GM18498 (cell line): ENCODE data around the gene DAB1.
"Not testable (repeated sequence)": the region's sequence is repeated elsewhere in the genome, so short reads cannot be mapped to it uniquely, and the experiment has no call there.

Experiments
- ATAC-seq: cut with Tn5 transposase; IDR thresholded peaks from one replicate; pipeline ENCODE4 v1.9.1; 2021; ENCODE audit warnings: mild to moderate bottlenecking, moderate library complexity; ENCODE audit not compliant: unreplicated experiment

The DAB1 gene

DNA sequence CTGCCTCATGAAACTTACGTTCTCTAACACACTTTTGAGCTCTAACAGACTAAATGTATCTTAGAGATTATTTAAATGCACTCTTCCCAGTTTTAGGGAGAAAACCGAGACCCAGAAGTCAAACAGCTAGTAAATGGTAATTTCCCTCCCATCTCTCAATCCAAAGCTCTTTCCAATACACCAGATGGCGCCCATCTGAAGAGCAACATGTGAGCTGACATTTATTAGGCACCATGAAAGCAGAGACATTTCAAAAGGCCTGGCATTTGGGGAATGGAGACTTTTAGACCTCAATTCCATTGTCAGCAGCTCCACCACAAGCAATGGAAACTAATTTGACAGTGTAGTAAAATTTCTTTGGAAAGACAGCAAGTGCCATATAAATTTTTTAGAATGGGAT lies 191.4 kb downstream of the DAB1 start:
- no peak for ATAC-seq

DNA sequence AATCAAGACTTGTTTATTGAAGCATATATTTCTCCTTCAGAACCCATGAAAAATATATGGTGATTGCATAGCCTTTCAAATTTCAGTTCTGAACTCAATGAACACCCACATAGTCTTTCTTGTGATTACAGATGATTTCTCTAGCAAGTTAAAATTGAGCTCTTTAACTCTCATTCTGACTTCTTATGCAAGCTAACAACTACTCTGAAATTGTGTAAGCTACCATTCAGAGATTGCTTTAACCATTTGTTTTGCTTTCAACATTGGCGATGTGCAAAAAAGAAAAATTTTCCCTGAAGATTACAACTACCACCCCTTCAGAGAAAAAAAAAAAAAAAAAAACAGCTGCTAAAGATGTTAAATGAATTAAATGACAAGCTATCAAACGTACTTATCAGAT lies 193.9 kb downstream of the DAB1 start:
- ATAC-seq = no peak

DNA sequence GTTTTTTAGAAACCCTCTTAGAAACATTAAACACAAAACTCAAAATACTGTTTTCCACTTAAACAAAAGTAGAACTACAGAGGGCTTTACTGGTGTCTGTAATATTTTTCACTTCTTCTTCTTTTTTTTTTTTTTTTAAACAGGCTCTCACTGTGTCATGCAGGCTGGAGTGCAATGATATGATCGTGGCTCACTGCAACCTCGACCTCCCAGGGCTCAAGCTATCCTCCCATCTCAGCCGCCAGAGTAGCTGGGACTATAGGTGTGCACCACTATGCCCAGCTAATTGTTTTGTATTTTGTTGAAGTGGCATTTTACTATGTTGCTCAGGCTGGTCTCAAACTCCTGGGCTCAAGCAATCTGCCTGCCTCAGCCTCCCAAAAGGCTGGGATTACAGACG lies 194.8 kb downstream of the DAB1 start:
- ATAC-seq = no peak

DNA sequence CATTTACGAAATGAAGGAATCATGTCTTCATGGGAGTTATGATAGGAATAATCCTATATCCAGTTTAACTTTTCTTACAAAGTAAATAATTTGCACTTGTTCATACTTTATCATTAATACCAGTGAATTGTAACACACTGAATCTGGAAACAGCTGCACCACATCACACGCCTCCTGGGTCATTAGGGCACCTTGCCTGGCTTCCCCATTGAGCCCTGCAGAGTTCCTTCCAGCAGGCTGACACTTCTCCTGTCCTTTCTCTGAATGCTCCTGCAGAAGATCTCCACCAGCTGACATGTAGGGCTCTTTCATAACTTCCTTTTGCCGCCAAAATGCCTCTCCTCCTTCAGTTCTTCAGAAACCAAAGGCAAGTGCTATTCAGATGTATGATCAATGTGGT lies 201.1 kb downstream of the DAB1 start:
- ATAC-seq = no peak

DNA sequence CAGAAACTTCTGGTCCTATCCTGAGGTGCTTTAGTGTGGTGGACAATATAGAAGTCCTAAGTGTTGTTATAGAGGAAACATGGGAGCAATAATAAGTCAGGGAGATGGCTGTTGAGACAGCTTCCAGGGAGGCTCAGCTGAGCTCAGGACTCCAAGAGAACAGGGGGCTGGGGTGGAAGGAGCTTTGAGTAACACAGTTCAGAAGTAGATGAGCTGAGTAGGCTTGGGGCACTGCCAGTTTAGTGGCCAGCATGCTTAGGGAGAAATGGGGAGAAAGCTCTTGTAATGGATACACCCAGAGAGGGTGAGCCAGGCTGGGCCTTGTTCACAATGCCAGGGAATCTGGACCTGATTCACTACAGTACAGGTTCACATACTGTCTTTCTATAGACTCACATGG lies 201.6 kb downstream of the DAB1 start:
- ATAC-seq = no peak

DNA sequence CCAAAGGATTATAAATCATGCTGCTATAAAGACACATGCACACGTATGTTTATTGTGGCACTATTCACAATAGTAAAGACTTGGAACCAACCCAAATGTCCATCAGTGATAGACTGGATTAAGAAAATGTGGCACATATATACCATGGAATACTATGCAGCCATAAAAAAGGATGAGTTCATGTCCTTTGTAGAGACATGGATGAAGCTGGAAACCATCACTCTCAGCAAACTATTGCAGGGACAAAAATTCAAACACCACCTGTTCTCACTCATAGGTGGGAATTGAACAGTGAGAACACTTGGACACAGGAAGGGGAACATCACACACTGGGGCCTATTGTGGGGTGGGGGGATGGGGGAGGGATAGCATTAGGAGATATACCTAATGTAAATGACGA lies 203.0 kb downstream of the DAB1 start:
- ATAC-seq = not testable (repeated sequence)

DNA sequence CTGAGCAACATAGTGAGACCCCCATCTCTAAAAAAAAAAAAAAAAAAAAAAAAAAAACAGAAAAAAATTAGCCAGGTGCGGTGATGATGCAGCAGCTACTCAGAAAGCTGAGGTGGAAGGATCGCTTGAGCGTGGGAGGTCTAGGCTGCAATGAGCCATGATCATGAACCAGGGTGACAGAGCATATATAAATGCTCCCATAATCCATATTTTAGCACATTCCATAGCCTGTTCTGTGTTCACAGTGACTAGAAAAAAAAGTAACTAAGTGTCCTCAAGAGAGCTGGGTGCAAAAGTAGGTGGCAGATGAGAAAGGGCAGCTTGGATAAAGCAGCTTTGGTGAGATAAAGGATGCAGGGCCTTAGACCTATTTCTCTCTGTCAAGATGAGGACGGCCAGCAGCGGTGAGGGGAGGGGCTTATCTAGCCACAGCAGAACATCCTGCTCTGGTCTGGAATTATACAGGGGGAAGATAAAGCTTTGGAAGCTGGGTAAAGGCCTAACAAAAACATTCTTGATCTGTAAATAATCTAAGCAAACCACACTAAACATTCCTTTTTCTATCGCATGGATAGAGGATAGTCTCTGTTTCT lies 205.3 kb downstream of the DAB1 start:
- no peak for ATAC-seq

DNA sequence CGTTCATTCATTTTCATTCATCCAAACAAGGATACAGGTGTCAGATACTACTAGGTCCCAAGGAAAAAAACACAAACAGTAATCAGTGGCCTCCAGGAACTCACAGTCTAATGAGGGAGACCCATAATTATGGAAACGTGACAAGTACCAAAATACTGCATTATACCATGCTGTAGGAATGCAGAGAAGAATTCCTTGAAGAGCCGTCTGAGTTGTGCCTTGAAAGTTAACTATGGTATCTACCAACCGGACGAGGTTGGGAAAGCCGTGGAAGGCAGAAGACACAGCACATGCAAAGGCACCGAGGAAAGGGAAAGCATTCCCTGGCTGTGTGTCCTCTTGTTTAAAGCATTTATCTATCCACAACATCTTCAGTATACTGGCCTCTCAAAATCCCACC lies 206.0 kb downstream of the DAB1 start:
- ATAC-seq = no peak

DNA sequence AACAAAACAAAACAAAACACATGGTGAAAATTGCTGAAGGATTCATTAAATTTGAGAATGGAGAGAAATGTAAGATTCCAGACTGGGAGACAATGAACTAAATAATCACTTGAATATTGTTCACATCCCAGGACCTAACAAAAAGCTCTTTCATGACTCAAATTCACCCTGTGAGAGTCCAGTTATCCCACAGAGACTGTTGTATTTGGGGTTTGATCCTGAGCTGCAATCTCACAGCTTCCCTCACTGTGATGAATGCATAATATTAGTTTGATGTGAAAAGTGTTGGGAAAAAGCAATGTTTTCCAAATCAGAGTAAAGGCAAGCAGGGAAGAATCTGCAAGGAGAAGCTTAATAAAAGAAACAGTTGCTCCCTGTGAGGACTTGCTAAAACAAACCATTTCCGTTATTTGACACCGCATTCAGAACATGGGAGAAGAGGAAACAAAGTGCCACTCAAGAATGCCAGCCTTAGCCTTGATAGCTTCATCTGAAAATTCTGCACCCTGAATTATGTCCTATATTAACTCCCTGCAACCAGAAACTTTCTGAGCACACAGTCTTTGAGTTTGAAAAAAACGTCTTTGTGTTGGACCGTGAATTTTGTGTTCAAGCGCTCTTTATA lies 208.8 kb downstream of the DAB1 start:
- no peak for ATAC-seq

DNA sequence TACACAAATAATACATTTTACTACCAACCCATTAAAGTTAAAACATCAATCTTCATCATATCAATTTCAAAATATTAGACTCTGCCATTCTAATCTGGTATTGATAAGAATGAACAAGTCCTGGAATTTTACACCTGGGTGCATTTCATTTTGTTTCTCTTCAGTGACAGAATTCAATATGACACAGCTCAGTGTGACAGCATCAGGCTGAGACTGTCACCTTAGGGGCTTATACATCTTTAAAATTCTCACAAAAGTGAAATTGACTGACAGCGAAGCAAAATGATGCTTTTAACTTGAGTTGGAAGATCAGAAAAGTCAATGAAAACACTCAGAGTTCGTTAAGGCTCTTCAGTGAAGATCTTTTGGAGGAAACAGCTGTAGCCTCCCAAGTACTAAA lies 213.0 kb downstream of the DAB1 start:
- no peak for ATAC-seq

DNA sequence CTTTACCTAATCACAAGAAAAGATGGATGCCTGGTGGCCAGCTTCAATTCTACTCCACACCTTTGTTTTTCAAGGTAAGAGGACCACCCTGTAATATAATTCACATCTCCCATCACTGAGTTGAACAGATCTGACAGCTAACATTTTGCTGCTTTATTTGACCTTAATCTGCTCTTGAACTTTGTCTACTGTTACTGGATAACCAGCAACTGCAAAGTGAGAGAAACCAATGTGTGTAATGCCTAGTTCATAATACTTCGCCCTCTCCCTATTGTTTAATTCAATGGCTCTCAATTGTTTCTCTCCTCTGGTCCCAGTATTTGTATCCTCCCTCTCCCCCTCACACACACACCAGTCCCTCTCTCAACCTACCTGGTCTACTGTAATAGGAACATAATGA lies 214.4 kb downstream of the DAB1 start:
- ATAC-seq = no peak

DNA sequence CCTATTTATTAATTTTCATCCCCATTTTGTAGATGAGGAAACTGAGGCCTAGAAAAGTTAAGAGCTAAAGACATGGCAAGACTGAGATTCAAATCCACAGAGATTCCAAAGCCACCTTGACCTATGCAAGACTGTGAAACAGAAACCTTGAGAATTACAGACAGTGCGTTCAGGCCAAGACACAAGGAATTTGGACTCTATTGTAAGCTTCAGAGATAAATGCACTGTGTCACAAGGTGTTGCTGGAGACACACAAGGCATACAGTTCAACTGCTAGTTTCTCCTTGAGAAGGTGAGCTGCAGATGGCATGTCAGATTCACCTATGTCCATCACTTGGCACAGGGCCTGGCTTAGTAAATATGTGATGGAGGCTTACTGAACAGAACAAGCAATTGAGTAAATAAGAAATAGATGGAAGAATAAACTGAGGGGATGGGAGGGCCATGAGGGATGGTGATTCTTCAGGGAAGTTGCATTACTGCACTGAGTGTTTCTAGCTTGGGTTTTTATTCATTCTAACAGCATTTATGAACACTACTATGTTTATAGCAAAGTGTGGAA lies 215.0 kb downstream of the DAB1 start:
- ATAC-seq = no peak

DNA sequence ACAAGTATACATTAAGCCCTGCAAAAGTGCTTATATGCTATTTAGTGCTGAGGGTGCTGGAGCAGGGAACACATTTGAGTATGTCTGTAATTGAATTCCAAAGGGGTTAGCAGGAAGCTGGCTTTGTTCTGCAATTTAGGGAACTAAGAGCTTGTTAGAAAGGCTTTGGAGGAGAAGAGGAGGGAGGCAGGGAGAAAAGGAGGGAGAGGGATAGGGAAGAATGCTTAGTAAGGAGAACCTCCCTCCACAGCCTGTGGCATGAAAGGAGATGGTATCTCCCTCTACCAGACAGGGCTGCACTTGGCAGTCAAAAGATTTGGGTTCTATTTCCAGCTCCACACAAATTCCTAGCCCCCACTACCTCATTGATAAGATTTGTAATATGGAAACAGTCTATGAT lies 217.8 kb downstream of the DAB1 start:
- no peak for ATAC-seq

DNA sequence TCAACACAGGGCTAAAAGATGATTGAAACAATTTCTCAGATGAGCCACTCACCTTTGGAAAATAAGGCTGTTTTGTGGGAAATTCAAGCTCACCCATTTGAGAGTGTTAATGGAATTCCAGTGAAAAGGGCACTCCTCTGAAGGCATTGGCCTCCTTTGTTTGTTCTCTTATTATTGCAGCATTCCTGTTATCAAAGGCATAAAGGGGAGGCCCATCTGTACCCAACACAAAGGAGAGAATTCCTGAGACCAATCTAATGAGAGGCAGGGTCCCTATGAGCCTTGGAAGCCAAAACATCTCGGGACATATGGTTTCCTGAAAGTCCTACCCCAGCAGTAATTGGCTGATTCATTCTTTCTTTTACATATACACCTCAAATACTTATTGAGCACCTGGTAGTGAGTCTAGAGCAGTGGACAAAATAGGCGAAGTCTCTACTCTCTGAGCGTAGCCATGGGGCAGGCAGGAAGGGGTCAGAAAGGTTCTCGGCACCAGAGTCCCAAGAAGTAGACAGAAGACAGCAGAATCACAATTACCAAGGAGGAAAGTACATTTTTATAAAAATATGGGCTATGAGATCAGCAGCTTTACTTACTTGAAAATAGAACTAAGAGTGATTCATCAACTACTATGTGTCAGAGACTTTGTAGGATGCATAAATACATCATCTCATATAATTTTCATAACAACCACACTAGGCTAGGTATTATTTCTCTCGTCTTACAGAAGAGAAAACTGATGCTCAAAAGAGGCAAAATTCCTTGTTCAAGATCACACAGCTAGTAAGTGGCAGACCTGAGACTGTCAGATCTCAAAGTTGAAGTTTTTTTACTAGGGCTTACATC lies 218.7 kb downstream of the DAB1 start:
- no peak for ATAC-seq

DNA sequence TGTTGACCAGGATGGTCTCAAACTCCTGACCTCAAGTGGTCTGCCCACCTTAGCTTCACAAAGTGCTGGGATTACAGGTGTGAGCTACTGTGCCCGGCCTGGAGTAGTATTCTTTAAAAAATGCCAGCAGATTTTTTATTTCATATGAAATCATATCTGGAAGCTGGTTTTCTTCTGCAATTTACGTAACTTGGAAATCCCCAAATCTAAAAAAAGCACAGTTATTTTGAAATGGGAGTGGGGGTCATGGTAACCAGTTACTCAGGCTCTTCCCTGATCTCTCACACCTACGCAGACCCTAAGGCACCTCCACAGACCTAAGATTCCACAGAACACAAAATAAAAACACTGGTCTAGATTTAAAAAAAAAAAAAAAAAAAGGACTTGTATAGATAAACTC lies 219.8 kb downstream of the DAB1 start:
- no peak for ATAC-seq

DNA sequence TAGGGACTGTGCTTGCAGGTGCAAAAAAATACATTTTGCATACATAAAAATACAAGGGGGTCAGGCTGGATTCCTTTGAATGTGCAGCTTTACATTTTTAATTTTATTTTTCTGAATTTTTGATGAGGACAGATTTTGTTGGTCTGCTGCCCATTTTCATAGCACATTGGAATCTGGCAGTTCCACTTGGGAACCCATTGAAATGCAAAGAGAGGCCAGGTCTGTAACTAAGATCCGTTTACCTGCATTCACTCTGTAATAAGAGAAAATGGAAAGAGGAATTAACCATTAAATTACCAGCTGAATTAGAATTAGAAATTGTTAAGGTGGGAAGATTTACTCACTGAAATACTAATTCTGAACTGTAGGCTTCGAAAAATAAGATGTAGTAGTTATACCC lies 221.6 kb downstream of the DAB1 start:
- no peak for ATAC-seq

DNA sequence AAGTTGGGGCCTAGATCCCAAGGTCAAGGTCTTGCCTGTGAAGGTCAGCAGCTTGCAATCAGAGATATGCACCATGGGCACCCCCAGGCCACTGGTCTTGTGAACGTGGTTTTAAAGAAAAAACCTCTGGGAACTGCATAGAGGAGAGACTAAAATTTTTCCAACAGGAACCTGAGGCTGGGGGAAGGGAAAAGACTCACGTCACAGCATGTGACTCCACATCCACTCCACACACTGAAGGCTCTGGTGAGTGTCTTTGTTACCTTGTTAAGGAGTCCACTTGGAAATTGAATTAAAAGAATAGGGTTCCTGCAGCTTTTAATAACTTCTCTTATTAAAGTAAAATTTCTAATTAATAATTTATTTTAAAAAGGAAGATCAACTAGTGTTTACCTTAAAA lies 224.9 kb downstream of the DAB1 start:
- no peak for ATAC-seq

DNA sequence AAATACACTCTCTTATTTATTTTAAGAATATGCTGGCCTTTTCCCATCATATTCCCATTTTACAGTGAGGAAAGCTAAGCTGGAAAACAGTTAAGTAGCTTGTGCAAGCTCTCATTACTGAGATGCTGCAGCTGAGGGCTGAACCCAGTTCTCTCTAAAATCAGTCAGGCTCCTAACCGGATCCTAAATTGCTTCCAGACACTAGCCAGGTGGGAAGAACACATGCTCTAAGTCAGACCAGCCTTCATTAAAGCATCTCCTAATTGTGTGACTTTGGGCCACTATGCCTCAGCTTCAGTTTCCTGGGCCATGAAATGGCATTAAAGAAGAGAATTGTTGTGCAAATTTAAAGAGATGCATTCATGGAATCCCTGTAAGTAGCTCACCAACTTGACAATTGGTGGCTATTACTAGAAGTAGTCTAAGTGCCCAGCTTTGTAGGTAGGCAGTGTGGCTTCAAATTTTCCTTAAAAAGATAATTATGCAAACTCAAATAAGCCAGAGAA lies 228.4 kb downstream of the DAB1 start:
- ATAC-seq = no peak

DNA sequence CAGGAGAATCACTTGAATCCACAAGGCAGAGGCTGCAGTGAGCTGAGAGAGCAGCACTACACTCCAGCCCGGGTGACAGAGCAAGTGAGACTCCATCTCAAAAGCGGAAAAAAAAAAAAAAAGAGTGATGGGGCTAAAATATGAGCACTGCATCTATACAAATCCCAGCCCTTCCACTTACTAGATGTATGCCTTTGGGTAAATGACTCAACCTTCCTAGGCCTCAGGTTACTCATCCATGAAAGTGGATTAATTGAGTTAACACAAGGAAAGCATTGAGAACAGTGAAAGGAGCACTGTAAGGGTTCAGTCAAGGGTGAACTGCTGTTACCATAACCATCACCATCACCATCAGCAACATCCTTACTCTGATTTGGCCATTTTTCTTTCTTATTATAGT lies 231.6 kb downstream of the DAB1 start:
- no peak for ATAC-seq

DNA sequence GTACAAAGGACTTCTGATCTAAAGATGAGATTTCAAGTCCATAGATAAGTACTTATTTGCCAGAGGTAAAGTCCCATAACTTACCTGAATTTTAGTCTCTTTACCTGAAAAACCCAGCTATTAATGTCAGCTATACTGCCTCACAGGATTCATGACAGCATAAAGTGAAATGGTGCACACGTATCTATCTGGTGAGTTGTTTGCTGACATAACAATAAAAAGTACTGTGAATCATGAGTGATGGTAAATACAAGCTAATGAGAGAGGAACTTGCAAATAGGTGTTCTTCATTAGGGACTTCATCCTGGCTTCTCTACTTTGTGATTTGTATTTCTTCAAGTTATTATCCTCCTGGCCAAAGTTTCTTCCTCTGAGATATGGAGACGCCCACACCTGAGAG lies 233.0 kb downstream of the DAB1 start:
- ATAC-seq = no peak

DNA sequence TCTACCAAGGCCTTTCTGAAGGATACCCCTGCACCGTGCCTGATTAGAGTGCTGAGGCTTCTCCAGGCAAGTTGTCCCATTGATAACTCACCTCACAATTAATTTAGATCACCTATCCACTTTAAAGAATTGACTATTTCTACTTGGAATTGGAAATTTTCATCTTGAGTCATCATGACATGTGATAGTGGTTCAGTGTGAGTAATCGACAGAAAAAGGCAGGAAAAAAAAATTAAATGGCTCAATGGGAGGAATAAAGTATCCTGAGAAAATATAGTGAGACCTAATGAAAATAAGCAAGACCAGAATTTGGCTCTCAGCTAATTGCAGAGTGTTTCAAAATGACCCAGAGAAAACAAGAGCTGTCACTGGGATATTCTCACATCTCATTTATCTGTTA lies 235.7 kb downstream of the DAB1 start:
- ATAC-seq = no peak

DNA sequence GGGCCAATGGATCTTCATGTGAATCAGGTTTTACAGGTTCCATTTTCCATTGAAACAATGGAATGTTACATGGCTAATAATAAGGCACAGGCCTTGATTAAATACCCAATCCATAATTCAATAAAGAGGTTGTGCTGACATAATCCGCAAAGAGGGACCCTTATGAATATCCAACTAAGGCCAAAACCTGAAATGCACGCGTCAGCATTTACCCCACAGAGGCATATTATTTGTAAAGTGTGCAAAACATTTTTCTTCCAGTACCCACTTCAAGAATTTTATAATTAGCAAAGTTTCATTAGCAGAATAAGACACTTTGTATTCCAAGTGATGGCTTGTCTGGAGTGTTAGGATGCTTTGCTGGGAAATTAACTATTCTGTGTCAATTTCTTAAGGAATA lies 237.4 kb downstream of the DAB1 start:
- no peak for ATAC-seq
